H9 (cell line): Measurements from ENCODE around the gene KAT6B. TPM values are rescaled to one million over a fixed set of nuclear protein-coding genes. Genes with fewer than 3 reads are reported as not detected.
"Not testable (repeated sequence)": the region's sequence is repeated elsewhere in the genome, so short reads cannot be mapped to it uniquely, and the experiment has no call there.

Source experiments
- DNase-seq: peaks from one replicate; pipeline ENCODE4 v3.0.0-alpha.2; 2017
- H2AFZ ChIP-seq: one replicate; pipeline ENCODE4 v1.6.1; 2013; ENCODE audit warnings: mild to moderate bottlenecking, low read length, control low read depth, moderate library complexity
- H2AK5ac ChIP-seq: 2 replicates; pipeline ENCODE4 v1.6.1; 2013; ENCODE audit warnings: low read length, control low read depth, mixed read lengths; ENCODE audit not compliant: insufficient read length
- H2BK120ac ChIP-seq: one replicate; pipeline ENCODE4 v1.6.1; 2013; ENCODE audit warnings: low read depth, mild to moderate bottlenecking, low read length, control low read depth, inconsistent platforms; ENCODE audit not compliant: poor library complexity, severe bottlenecking
- H2BK12ac ChIP-seq: 2 replicates; pipeline ENCODE4 v1.6.1; 2013; ENCODE audit warnings: low read length, control low read depth, mixed read lengths, low read depth; ENCODE audit not compliant: insufficient read length
- H2BK15ac ChIP-seq: 2 replicates; pipeline ENCODE4 v1.6.1; 2013; ENCODE audit warnings: low read depth, low read length, control low read depth
- H2BK20ac ChIP-seq: one replicate; pipeline ENCODE4 v1.6.1; 2013; ENCODE audit warnings: low read depth, mild to moderate bottlenecking, low read length, control low read depth, inconsistent platforms; ENCODE audit not compliant: poor library complexity, severe bottlenecking
- H2BK5ac ChIP-seq: 2 replicates; pipeline ENCODE4 v1.6.1; 2013; ENCODE audit warnings: low read length, control low read depth, mixed read lengths; ENCODE audit not compliant: insufficient read length
- H3K14ac ChIP-seq: 2 replicates; pipeline ENCODE4 v1.6.1; 2013; ENCODE audit warnings: low read length, control low read depth; ENCODE audit not compliant: insufficient read depth
- H3K18ac ChIP-seq: 2 replicates; pipeline ENCODE4 v1.6.1; 2013; ENCODE audit warnings: low read depth, mild to moderate bottlenecking, mixed read lengths, low read length, control low read depth; ENCODE audit not compliant: insufficient read length
- H3K23ac ChIP-seq: 2 replicates; pipeline ENCODE4 v1.6.1; 2013; ENCODE audit warnings: low read length, control low read depth, mixed read lengths, low read depth; ENCODE audit not compliant: insufficient read length
- H3K23me2 ChIP-seq: 2 replicates; pipeline ENCODE4 v1.6.1; 2013; ENCODE audit warnings: low read depth, mild to moderate bottlenecking, mixed read lengths, low read length, control low read depth; ENCODE audit not compliant: insufficient read length, poor library complexity, severe bottlenecking
- H3K27ac ChIP-seq: 2 replicates; pipeline ENCODE4 v1.5.1; 2013; ENCODE audit warnings: low read length, control low read depth, mixed read lengths, low read depth; ENCODE audit not compliant: insufficient read length
- H3K27me3 ChIP-seq: 2 replicates; pipeline ENCODE4 v1.6.1; 2013; ENCODE audit warnings: low read length, control low read depth, inconsistent platforms; ENCODE audit not compliant: insufficient read depth
- H3K4ac ChIP-seq: 2 replicates; pipeline ENCODE4 v1.6.1; 2013; ENCODE audit warnings: low read depth, mild to moderate bottlenecking, control low read depth, inconsistent platforms, low read length, moderate library complexity
- H3K4me1 ChIP-seq: 2 replicates; pipeline ENCODE4 v1.6.1; 2013; ENCODE audit warnings: low read length, control low read depth, inconsistent platforms; ENCODE audit not compliant: insufficient read depth
- H3K4me2 ChIP-seq: 2 replicates; pipeline ENCODE4 v1.6.1; 2013; ENCODE audit warnings: low read length, control low read depth, mixed read lengths; ENCODE audit not compliant: insufficient read length, insufficient read depth
- H3K56ac ChIP-seq: 2 replicates; pipeline ENCODE4 v1.6.1; 2013; ENCODE audit warnings: low read depth, mild to moderate bottlenecking, mixed read lengths, low read length, control low read depth; ENCODE audit not compliant: insufficient read length
- H3K79me1 ChIP-seq: 2 replicates; pipeline ENCODE4 v1.6.1; 2013; ENCODE audit warnings: low read depth, mild to moderate bottlenecking, moderate library complexity, low read length, control low read depth, inconsistent platforms; ENCODE audit not compliant: insufficient read depth, poor library complexity, severe bottlenecking
- H3K79me2 ChIP-seq: 2 replicates; pipeline ENCODE4 v1.6.1; 2013; ENCODE audit warnings: low read length, control low read depth, inconsistent platforms; ENCODE audit not compliant: insufficient read depth
- H3K9ac ChIP-seq: 2 replicates; pipeline ENCODE4 v1.6.1; 2013; ENCODE audit warnings: low read length, control low read depth, mixed read lengths; ENCODE audit not compliant: insufficient read length; ENCODE audit errors: extremely low read depth
- H3K9me3 ChIP-seq: one replicate; pipeline ENCODE4 v1.6.1; 2013; ENCODE audit warnings: low read depth, low read length, inconsistent platforms; ENCODE audit not compliant: control insufficient read depth
- H3T11ph ChIP-seq: one replicate; pipeline ENCODE4 v1.6.1; 2013; ENCODE audit warnings: mild to moderate bottlenecking, low read length, control low read depth, inconsistent platforms
- H4K20me1 ChIP-seq: one replicate; pipeline ENCODE4 v1.6.1; 2013; ENCODE audit not compliant: control insufficient read depth, insufficient read length, insufficient read depth
- H4K5ac ChIP-seq: 2 replicates; pipeline ENCODE4 v1.6.1; 2013; ENCODE audit warnings: low read depth, mild to moderate bottlenecking, mixed read lengths, low read length, control low read depth; ENCODE audit not compliant: insufficient read length
- H4K8ac ChIP-seq: replicated peaks from 2 replicates; pipeline ENCODE4 v1.6.1; 2013; ENCODE audit warnings: low read length, control low read depth, mixed read lengths, low read depth; ENCODE audit not compliant: insufficient read length
- H4K91ac ChIP-seq: 2 replicates; pipeline ENCODE4 v1.6.1; 2013; ENCODE audit warnings: low read depth, mild to moderate bottlenecking, moderate library complexity, mixed read lengths, low read length, control low read depth; ENCODE audit not compliant: insufficient read length
- H3K27ac Mint-ChIP-seq, 3 experiments: 2 replicates in 2 of 3; 3 replicates in 1 of 3; pipeline ENCODE4 v1.8.0; 2020 to 2021; ENCODE audit warnings: mixed read lengths in 3 of 3, mild to moderate bottlenecking in 1 of 3, moderate library complexity in 1 of 3
- H3K27me3 Mint-ChIP-seq: 2 replicates; pipeline ENCODE4 v1.8.0; 2021; ENCODE audit warnings: low read depth, mild to moderate bottlenecking, moderate library complexity, mixed read lengths
- H3K36me3 Mint-ChIP-seq, 3 experiments: 2 replicates in 2 of 3; 3 replicates in 1 of 3; pipeline ENCODE4 v1.8.0; 2020 to 2021; ENCODE audit warnings: low read depth in 3 of 3, mixed read lengths in 3 of 3; ENCODE audit not compliant: insufficient read depth in 1 of 3
- H3K4me1 Mint-ChIP-seq, 2 experiments: 2 replicates each; pipeline ENCODE4 v1.8.0; 2020; ENCODE audit warnings: mixed read lengths in 2 of 2
- H3K4me3 Mint-ChIP-seq, 2 experiments: 2 replicates in 1 of 2; 3 replicates in 1 of 2; pipeline ENCODE4 v1.8.0; 2020 to 2021; ENCODE audit warnings: mild to moderate bottlenecking in 2 of 2, mixed read lengths in 2 of 2, moderate library complexity in 1 of 2
- H3K9me3 Mint-ChIP-seq, 2 experiments: 2 replicates in 1 of 2; 3 replicates in 1 of 2; pipeline ENCODE4 v1.8.0; 2020; ENCODE audit warnings: mild to moderate bottlenecking in 2 of 2, mixed read lengths in 2 of 2, moderate library complexity in 1 of 2
- WGBS: extraction: QIAGEN DNeasy Blood & Tissue Kit; methylation state at CpG from one replicate; pipeline ENCODE4 v1.1.7; 2013; ENCODE audit warnings: missing lambda C conversion rate, low lambda C conversion rate, mixed read lengths; ENCODE audit not compliant: insufficient read length; ENCODE audit errors: extremely low coverage; 5-methylcytosine and 5-hydroxymethylcytosine counted together
- total RNA-seq: library from RNA; stranded (reverse); gene quantifications from 2 replicates; pipeline ENCODE4 v1.2.1, GENCODE V29; 2021
- TF ChIP-seq, protein P1 (sequence below): fragments of 200-600 bp; sonication (generic); conservative IDR thresholded peaks from 3 replicates; pipeline ENCODE4 v1.8.0; 2021; ENCODE audit warnings: antibody characterized with exemption, mild to moderate bottlenecking

Gene KAT6B
- total RNA-seq, 1 experiment from 2014 or later, result 34.2 TPM

DNA sequence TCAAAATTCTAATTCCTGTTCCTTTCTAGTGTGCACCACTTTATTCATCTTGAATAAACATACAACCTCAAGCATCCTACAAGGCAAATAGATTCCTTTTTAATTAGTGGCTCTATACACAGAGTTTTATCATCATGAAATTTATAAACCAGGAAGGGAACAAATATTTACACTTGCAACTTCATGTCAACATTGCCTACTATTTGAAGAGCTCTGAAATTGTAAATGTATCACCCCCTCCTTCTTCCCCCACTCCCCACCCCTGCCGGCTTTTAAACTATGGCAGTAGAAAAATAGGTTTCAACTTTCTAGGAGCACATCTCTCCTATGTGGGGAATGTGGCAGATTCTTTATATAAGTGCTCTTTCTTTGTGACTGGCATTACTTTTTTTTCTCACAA, 49.6 kb downstream of the KAT6B start:
- H3K27me3 Mint-ChIP-seq, result no peaks in the 10 kb centered on the region
- Histone ChIP-seq H3K14ac (no peak overlapping the region), H4K20me1 (no peaks in the 10 kb centered on the region)

DNA sequence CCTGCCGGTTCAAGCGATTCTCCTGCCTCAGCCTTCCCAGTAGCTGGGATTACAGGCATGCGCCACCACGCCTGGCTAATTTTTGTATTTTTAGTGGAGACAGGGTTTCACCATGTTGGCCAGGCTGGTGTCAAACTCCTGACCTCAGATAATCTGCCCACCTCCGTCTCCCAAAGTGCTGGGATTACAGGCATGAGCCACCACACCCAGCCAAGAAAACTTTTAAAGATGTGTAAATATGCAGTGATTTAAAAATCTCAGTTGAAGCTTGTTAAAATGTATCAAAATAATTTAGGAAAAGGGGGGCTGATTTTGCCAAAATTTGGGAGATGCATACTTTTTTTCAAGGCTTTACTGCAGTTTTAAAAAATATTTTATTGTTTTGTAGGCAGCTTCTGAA, 50.7 kb downstream of the KAT6B start:
- H3K9me3 ChIP-seq, H3T11ph ChIP-seq, H3K4me2 ChIP-seq, H3K79me1 ChIP-seq, H2BK5ac ChIP-seq, H4K8ac ChIP-seq, H3K18ac ChIP-seq, H3K9ac ChIP-seq, H3K23me2 ChIP-seq, H4K5ac ChIP-seq, H2BK120ac ChIP-seq, H2BK20ac ChIP-seq, H3K27ac Mint-ChIP-seq, H3K27ac ChIP-seq, H2AFZ ChIP-seq, H2AK5ac ChIP-seq, H3K79me2 ChIP-seq, H4K91ac ChIP-seq, DNase-seq, H3K56ac ChIP-seq, H3K23ac ChIP-seq, H2BK15ac ChIP-seq, H3K27me3 Mint-ChIP-seq, H3K4ac ChIP-seq, H3K4me3 Mint-ChIP-seq, H3K36me3 Mint-ChIP-seq, H3K27me3 ChIP-seq, H3K9me3 Mint-ChIP-seq, H3K14ac ChIP-seq, H4K20me1 ChIP-seq, H3K4me1 ChIP-seq, H2BK12ac ChIP-seq: not testable (repeated sequence)
- H3K4me1 Mint-ChIP-seq, result peaks cover 10 to 16% of the 10 kb centered on the region in 2 experiments
- WGBS, result no CpG with 5 or more reads among the region's 5 CpGs

More for the DNA sequence above, 49.6 kb downstream of the KAT6B start:
- TF ChIP-seq, protein P1, sequence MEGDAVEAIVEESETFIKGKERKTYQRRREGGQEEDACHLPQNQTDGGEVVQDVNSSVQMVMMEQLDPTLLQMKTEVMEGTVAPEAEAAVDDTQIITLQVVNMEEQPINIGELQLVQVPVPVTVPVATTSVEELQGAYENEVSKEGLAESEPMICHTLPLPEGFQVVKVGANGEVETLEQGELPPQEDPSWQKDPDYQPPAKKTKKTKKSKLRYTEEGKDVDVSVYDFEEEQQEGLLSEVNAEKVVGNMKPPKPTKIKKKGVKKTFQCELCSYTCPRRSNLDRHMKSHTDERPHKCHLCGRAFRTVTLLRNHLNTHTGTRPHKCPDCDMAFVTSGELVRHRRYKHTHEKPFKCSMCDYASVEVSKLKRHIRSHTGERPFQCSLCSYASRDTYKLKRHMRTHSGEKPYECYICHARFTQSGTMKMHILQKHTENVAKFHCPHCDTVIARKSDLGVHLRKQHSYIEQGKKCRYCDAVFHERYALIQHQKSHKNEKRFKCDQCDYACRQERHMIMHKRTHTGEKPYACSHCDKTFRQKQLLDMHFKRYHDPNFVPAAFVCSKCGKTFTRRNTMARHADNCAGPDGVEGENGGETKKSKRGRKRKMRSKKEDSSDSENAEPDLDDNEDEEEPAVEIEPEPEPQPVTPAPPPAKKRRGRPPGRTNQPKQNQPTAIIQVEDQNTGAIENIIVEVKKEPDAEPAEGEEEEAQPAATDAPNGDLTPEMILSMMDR, result no peak
- H3K9me3 Mint-ChIP-seq, result no peaks in the 10 kb centered on the region
- no peak overlapping the region for H4K5ac ChIP-seq
- H2BK5ac ChIP-seq, result no peak overlapping the region
- H4K91ac ChIP-seq, result no peak overlapping the region
- peaks cover 2% of the 10 kb centered on the region for H3K79me1 ChIP-seq
- no peak overlapping the region for H2AFZ ChIP-seq
- no peak overlapping the region for H3K4ac ChIP-seq
- H3K36me3 Mint-ChIP-seq, result no peaks in the 10 kb centered on the region; a peak in 1 of 7 replicates
- H3K56ac ChIP-seq, result no peak overlapping the region
- H2BK20ac ChIP-seq, result no peak overlapping the region
- H3K23ac ChIP-seq, result no peak overlapping the region
- no peaks in the 10 kb centered on the region for H3K9me3 ChIP-seq
- no peak overlapping the region for H3K4me3 Mint-ChIP-seq
- no peak overlapping the region for H4K8ac ChIP-seq
- H3K27ac ChIP-seq, result no peak overlapping the region
- no peak for DNase-seq
- no peaks in the 10 kb centered on the region for H3K4me1 ChIP-seq
- H2BK120ac ChIP-seq, result no peak overlapping the region
- H3K79me2 ChIP-seq, result no peaks in the 10 kb centered on the region
- H3K27ac Mint-ChIP-seq, result peak overlapping the region in 1 of 3 experiments; percentile 71; a peak in 3 of 7 replicates
- H3K9ac ChIP-seq, result no peak overlapping the region
- no peak overlapping the region for H3T11ph ChIP-seq
- H2BK12ac ChIP-seq, result no peak overlapping the region
- H2BK15ac ChIP-seq, result no peak overlapping the region
- WGBS, result no CpG with 5 or more reads among the region's 1 CpG
- H3K23me2 ChIP-seq, result no peaks in the 10 kb centered on the region
- no peak overlapping the region for H3K18ac ChIP-seq
- H3K4me1 Mint-ChIP-seq, result peaks cover 10 to 16% of the 10 kb centered on the region in 2 experiments
- no peaks in the 10 kb centered on the region for H3K27me3 ChIP-seq
- no peak overlapping the region for H2AK5ac ChIP-seq
- H3K4me2 ChIP-seq, result no peak overlapping the region
